ENCODE data around the gene IL11RA.

GRCh38 chr9:34648673-34649072 is 3.3 kb upstream of the IL11RA start:
- TF ChIP-seq CTCF (IDR thresholded peaks at IDR 0.05; ENCODE audit: low read depth, low read length) (no peak), MAX (IDR thresholded peaks at IDR 0.05; ENCODE audit: low read depth, low read length) (no peak), POLR2A (IDR thresholded peaks at IDR 0.05; ENCODE audit: extremely low read depth, insufficient read length) (no peak)
